ENCODE results near the gene ARL2BP. TPM values are rescaled to one million over a fixed set of nuclear protein-coding genes. Genes with fewer than 3 reads are reported as not detected.

The ARL2BP gene
- total and polyA plus RNA-seq, 9 of the 15 experiments (the other 6 are each of a cell fraction or from before 2014, with no cell fraction given) = 16.7 to 41.8 (median 27.2) TPM

DNA sequence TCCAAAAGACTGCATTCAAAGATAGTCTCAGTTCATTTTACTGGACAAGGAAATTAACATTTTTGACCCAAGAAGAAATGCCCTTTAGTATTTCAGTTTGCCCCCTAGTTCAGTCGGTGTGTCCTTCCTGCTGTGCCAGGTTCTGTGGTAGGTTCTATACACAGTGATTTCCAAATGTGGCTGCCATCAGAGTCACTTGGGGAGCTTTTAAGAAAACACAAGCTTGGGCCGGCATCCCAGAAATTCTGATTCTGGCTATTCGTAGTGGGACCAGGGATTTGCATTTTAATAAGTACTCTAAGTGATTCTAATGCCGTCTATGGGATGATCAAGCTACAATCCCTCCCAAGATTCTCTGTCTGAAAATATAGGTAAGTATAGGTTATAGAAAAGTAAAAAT, 48.8 kb upstream of the ARL2BP start:
- H3K4me2 ChIP-seq (ENCODE audit: insufficient read depth, low read length) = no peak overlapping the region
- CTCF ChIA-PET (ENCODE audit: low intra/inter-chr PET ratio) = no interaction called here
- no TSS peak for BruUV-seq (replicated peaks)
- 0 out of 3 replicates have a peak, but pooled peaks cover 4% of the 10 kb centered on the region for H3K36me3 ChIP-seq (ENCODE audit: control insufficient read depth, insufficient read depth, low read length)
- peaks cover 59% of the 10 kb centered on the region for H3K79me2 ChIP-seq (ENCODE audit: control insufficient read depth, insufficient read depth, low read length)
- H3K4me1 ChIP-seq (replicated peaks in 1 of 2; ENCODE audit: control insufficient read depth in 2 of 2, insufficient read depth in 2 of 2, low read length in 2 of 2) = no peaks in the 10 kb centered on the region; a peak in 1 of 5 replicates
- no peak overlapping the region for H3K9ac ChIP-seq (ENCODE audit: insufficient read depth in 1 of 2, low read depth in 2 of 2, low read length in 2 of 2)
- in situ Hi-C loops (cut with MboI) = no loop called here
- no peaks in the 10 kb centered on the region for H3K9me3 ChIP-seq (replicated peaks; ENCODE audit: control insufficient read depth, insufficient read depth, low read depth, low read length)
- ATAC-seq (no peak), DNase-seq (ENCODE audit: extremely low read depth in 1 of 4, low spot score in 3 of 4) (no peak), FAIRE-seq (no peak)
- no peaks in the 10 kb centered on the region for H4K20me1 ChIP-seq (replicated peaks; ENCODE audit: control insufficient read depth, insufficient read depth, low read length)
- 89% methylated on average over 4 of the region's 4 CpGs for WGBS (ENCODE audit: insufficient coverage, low coverage, missing lambda C conversion rate)
- intact Hi-C loops (cut with micrococcal nuclease) = no loop called here
- H2AFZ ChIP-seq (ENCODE audit: low read depth, low read length) = no peak overlapping the region
- no peaks in the 10 kb centered on the region for H3K27me3 ChIP-seq (ENCODE audit: control insufficient read depth in 2 of 2, insufficient read depth in 2 of 2, low read length in 2 of 2)
- POLR2A ChIA-PET = interaction anchor here (0.9 to 1.5 kb wide), 2 partner anchors 10 to 16 kb away, joined by 3 to 4 read pairs; no protein-coding TSS in a partner anchor
- H3K4me3 ChIP-seq = no peak overlapping the region
- H3K9me1 ChIP-seq (ENCODE audit: control insufficient read depth, insufficient read depth, low read length) = no peaks in the 10 kb centered on the region
- no peak overlapping the region for H3K27ac ChIP-seq (ENCODE audit: extremely low read depth, low read depth, low read length)
- TF ChIP-seq TCF7 (IDR thresholded peaks at IDR 0.05; ENCODE audit: borderline replicate concordance) (no peak), CHD2 (IDR thresholded peaks at IDR 0.05; ENCODE audit: low read depth, low read length) (no peak), XRCC4 (IDR thresholded peaks at IDR 0.05; ENCODE audit: extremely low read depth, insufficient read depth, insufficient read length) (no peak), PPARD (CRISPR knock-in tag; IDR thresholded peaks at IDR 0.05) (no peak), ZNF232 (CRISPR knock-in tag; IDR thresholded peaks at IDR 0.05) (no peak), TSHZ1 (CRISPR knock-in tag; IDR thresholded peaks at IDR 0.05) (no peak), CEBPB (tag; IDR thresholded peaks at IDR 0.05) (no peak), NR4A1 (CRISPR knock-in tag; IDR thresholded peaks at IDR 0.05) (no peak), NR4A1 (tag; IDR thresholded peaks at IDR 0.05) (no peak), SRSF9 (IDR thresholded peaks at IDR 0.05; ENCODE audit: borderline replicate concordance, low read depth, low read length) (no peak), ZZZ3 (IDR thresholded peaks at IDR 0.05) (no peak), ZNF561 (CRISPR knock-in tag; conservative IDR thresholded peaks at IDR 0.05) (no peak), ZNF780A (CRISPR knock-in tag; IDR thresholded peaks at IDR 0.05) (no peak), MAFK (IDR thresholded peaks at IDR 0.05; ENCODE audit: low read length) (no peak), ZNF592 (IDR thresholded peaks at IDR 0.05) (no peak)
- TF ChIP-seq, protein P1, sequence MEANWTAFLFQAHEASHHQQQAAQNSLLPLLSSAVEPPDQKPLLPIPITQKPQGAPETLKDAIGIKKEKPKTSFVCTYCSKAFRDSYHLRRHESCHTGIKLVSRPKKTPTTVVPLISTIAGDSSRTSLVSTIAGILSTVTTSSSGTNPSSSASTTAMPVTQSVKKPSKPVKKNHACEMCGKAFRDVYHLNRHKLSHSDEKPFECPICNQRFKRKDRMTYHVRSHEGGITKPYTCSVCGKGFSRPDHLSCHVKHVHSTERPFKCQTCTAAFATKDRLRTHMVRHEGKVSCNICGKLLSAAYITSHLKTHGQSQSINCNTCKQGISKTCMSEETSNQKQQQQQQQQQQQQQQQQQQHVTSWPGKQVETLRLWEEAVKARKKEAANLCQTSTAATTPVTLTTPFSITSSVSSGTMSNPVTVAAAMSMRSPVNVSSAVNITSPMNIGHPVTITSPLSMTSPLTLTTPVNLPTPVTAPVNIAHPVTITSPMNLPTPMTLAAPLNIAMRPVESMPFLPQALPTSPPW (CRISPR knock-in tag; IDR thresholded peaks at IDR 0.05) = no peak

Measured in K562 (cell line).